Small intestine (tissue), 7 donors: ENCODE data around the gene LRRC8A. TPM values are rescaled to one million over a fixed set of nuclear protein-coding genes. Genes with fewer than 3 reads are reported as not detected.
"Not testable (repeated sequence)": the region's sequence is repeated elsewhere in the genome, so short reads cannot be mapped to it uniquely, and the experiment has no call there.

Experiments used
- DNase-seq, 2 donors: peaks; one replicate each; pipeline versions ENCODE4 v3.0.0 to v3.0.0-alpha.2; 2013
- FAIRE-seq: peaks from 2 replicates; lab custom pipeline; 2012; peaks lifted over from hg19 to GRCh38; lab: Jason Lieb, UNC
- H3K27ac ChIP-seq, 3 donors: one replicate each; pipeline ENCODE4 v1.5.1; 2013; ENCODE audit warnings: low read length in 2 of 3, mild to moderate bottlenecking in 2 of 3, control low read depth in 1 of 3, inconsistent platforms in 1 of 3, low read depth in 1 of 3, moderate library complexity in 1 of 3
- H3K27me3 ChIP-seq, 3 donors: one replicate each; pipeline ENCODE4 v1.6.1; 2013; ENCODE audit warnings: low read length in 3 of 3, inconsistent platforms in 1 of 3; ENCODE audit not compliant: control insufficient read depth in 3 of 3, insufficient read depth in 3 of 3
- H3K36me3 ChIP-seq, 3 donors: one replicate each; pipeline ENCODE4 v1.6.1; 2013; ENCODE audit warnings: low read length in 3 of 3, inconsistent platforms in 1 of 3, low read depth in 1 of 3, mild to moderate bottlenecking in 1 of 3, moderate library complexity in 1 of 3; ENCODE audit not compliant: control insufficient read depth in 3 of 3, insufficient read depth in 2 of 3
- H3K4me1 ChIP-seq, 3 donors: one replicate each; pipeline ENCODE4 v1.6.1; 2013; ENCODE audit warnings: low read length in 2 of 3, inconsistent platforms in 1 of 3, low read depth in 1 of 3, mild to moderate bottlenecking in 1 of 3, moderate library complexity in 1 of 3; ENCODE audit not compliant: control insufficient read depth in 3 of 3, insufficient read depth in 2 of 3
- H3K4me3 ChIP-seq, 3 donors: one replicate each; pipeline ENCODE4 v1.5.1; 2013; ENCODE audit warnings: low read length in 3 of 3, control low read depth in 1 of 3, inconsistent platforms in 1 of 3, low read depth in 1 of 3, mild to moderate bottlenecking in 1 of 3, moderate library complexity in 1 of 3
- H3K9me3 ChIP-seq, 2 donors: one replicate each; pipeline ENCODE4 v1.6.1; 2013; ENCODE audit warnings: low read depth in 1 of 2, low read length in 1 of 2; ENCODE audit not compliant: control insufficient read depth in 2 of 2, insufficient read depth in 1 of 2
- WGBS, 3 donors: extraction: QIAGEN DNeasy Blood & Tissue Kit; methylation state at CpG; one replicate each; pipeline ENCODE4 v1.1.7; 2013; 5-methylcytosine and 5-hydroxymethylcytosine counted together
- polyA plus RNA-seq, 4 donors: library from polyadenylated mRNA; stranded (reverse) in 3 of 4; unstranded in 1 of 4; fragments of 200-250 nt in 3 of 4; fragments of 120-200 nt in 1 of 4; gene quantifications; one replicate each; pipeline versions ENCODE4 v1.2.1 to v1.2.3, GENCODE V29; 2013
- donor health status: healthy with polysubstance abuse.
- donor health status: control.
- donor health status: control.
- donor health status: Bipolar disorder and iron deficiency.
- donor health status: healthy.

LRRC8A gene
- polyA plus RNA-seq, 4 donors, result 4.1 to 28.4 (median 11.2) TPM

DNA sequence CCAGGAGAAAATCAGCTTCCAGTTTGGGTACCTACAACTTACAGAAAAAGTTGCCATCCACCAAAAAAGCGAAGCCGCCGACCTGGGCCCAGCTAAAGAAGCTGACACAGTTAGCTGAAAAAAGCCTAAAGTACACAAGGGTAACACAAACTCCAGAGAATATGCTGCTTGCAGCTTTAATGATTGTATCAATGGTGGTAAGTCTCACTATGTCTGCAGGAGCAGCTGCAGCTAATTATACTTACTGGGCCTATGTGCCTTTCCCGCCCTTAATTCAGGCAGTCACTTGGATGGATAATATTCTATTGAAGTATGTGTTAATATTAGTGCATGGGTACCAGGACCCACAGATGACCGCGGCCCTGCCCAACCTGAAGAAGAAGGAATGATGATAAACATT, 27.5 kb upstream of the LRRC8A start:
- Histone ChIP-seq H3K9me3 (peaks cover 0 to 17% of the 10 kb centered on the region in 2 donors), H3K4me1 (peaks cover 0 to 17% (median 0%) of the 10 kb centered on the region in 3 donors)
- DNase-seq, H3K4me3 ChIP-seq, FAIRE-seq, H3K36me3 ChIP-seq, H3K27me3 ChIP-seq, H3K27ac ChIP-seq: not testable (repeated sequence)
- WGBS, 3 donors, result 96 to 98% (median 96%) methylated on average over 6 of the region's 6 CpGs

DNA sequence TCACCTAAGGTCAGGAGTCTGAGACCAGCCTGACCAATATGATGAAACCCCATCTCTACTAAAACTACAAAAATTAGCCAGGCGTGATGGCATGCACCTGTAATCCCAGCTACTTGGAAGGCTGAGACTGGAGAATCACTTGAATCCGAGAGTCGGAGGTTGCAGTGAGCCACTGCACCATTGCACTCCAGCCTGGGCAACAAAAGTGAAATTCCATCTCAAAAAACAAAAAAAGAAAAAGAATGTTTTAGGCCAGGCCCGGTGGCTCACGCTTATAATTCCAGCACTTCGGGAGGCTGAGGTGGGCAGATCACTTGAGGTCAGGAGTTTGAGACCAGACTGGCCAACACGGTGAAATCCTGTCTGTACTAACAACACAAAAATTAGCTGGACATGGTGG, 23.5 kb upstream of the LRRC8A start:
- not testable (repeated sequence) for H3K9me3 ChIP-seq, H3K27me3 ChIP-seq, H3K4me3 ChIP-seq, DNase-seq, H3K27ac ChIP-seq, H3K36me3 ChIP-seq, FAIRE-seq
- H3K4me1 ChIP-seq, result peaks cover 0 to 26% (median 0%) of the 10 kb centered on the region in 3 donors
- 94 to 97% (median 96%) methylated on average over 7 of the region's 7 CpGs for WGBS, 3 donors

DNA sequence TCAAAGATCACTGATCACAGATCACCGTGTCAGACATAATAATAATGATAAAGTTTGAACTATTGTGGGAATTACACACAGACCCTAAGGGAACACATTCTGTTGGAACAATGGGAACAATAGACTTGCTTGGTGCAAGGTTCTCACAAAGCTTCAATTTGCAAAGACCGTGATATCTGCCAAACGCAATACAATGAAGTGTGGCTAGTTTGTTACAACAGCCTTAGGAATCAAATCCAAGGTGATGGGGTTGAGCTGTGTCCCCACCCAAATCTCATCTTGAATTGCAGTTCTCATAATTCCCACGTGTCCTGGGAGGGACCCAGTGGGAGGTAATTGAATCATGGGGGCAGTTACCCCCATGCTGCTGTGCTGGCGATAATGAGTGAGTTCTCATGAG, 21.0 kb upstream of the LRRC8A start:
- Histone ChIP-seq H3K27me3 (no peaks in the 10 kb centered on the region), H3K9me3 (no peaks in the 10 kb centered on the region), H3K4me1 (peaks cover 0 to 29% (median 0%) of the 10 kb centered on the region in 3 donors), H3K27ac (no peak overlapping the region), H3K36me3 (no peaks in the 10 kb centered on the region), H3K4me3 (no peak overlapping the region)
- no peak for FAIRE-seq
- DNase-seq, result no peak
- WGBS, 3 donors, result 85 to 93% (median 88%) methylated on average over 5 of the region's 5 CpGs

DNA sequence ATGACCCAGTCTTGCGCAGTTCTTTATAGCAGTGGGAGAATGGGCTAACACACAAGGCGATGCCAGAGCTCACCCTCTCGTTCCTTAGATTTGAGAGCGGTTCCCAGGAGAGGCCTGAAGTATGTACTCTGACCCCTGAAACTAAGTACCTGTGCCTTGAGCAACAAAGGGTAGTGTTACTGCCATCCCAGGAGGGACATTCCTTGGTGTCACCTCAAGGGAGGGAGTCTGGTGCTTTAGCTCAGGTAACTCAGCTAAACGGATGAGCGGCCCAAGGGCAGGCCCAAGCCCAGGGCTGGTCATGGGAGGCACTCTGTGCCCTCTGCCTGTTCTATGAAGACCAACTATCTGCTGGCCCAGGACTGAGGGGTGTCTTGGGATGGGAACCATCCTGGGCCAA, 20.4 kb upstream of the LRRC8A start:
- Histone ChIP-seq H3K27me3 (no peaks in the 10 kb centered on the region), H3K9me3 (no peaks in the 10 kb centered on the region), H3K4me1 (peaks cover 0 to 24% (median 0%) of the 10 kb centered on the region in 3 donors), H3K4me3 (no peak overlapping the region), H3K36me3 (no peaks in the 10 kb centered on the region), H3K27ac (no peak overlapping the region)
- WGBS, 3 donors, result 75 to 92% (median 78%) methylated on average over 5 to 6 of the region's 6 CpGs
- DNase-seq (peak in 1 of 2 donors; percentile 41), FAIRE-seq (no peak)

DNA sequence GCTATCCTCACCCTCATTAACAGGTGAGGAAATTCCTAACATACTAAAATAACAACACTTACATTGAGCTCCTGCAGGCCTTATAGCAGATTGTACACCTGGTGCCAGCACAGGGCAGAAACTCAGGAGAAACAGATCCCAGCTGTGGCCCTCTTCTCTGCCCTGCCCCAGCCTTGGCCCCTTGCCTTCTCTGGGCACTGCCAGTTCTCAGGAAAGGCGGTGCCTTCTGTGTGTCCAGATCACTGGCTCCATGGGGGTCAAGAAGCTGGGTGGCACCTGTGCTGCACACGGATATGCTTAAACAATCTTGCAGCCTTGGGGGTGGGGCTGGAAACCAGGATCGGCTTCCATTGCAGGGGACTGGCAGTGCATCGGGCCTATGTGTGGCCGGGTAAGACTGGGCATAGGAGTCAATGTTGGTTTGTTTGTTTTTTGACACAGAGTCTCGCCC, 19.5 kb upstream of the LRRC8A start:
- Histone ChIP-seq H3K36me3 (no peaks in the 10 kb centered on the region), H3K9me3 (no peaks in the 10 kb centered on the region), H3K4me3 (no peak overlapping the region), H3K27me3 (no peaks in the 10 kb centered on the region), H3K27ac (no peak overlapping the region), H3K4me1 (peaks cover 0 to 16% (median 0%) of the 10 kb centered on the region in 3 donors)
- DNase-seq (no peak), FAIRE-seq (no peak)
- 64 to 83% (median 65%) methylated on average over 6 of the region's 6 CpGs for WGBS, 3 donors

DNA sequence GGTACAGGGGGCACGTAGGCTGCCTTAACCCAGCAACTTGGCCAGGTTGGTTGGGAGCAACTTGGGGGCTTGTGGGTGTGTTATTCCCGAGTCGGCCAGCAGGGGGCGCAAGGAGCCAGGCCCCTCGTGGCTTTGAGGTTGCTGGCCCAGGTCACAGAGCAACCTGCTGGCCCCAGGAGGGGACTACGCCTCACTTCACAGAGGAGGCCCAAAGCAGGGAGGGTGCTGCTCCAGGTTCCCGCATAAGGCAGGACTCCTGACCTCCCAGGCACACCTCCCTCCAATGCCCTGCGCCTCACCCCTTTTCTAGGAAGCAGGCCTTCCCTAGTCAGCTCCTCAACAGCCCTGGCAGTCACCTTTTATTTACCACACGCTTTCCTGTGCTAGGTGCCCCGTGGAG, 18.3 kb upstream of the LRRC8A start:
- no peak for FAIRE-seq
- H3K27ac ChIP-seq, result peak overlapping the region in 1 of 3 donors; percentile 23

DNA sequence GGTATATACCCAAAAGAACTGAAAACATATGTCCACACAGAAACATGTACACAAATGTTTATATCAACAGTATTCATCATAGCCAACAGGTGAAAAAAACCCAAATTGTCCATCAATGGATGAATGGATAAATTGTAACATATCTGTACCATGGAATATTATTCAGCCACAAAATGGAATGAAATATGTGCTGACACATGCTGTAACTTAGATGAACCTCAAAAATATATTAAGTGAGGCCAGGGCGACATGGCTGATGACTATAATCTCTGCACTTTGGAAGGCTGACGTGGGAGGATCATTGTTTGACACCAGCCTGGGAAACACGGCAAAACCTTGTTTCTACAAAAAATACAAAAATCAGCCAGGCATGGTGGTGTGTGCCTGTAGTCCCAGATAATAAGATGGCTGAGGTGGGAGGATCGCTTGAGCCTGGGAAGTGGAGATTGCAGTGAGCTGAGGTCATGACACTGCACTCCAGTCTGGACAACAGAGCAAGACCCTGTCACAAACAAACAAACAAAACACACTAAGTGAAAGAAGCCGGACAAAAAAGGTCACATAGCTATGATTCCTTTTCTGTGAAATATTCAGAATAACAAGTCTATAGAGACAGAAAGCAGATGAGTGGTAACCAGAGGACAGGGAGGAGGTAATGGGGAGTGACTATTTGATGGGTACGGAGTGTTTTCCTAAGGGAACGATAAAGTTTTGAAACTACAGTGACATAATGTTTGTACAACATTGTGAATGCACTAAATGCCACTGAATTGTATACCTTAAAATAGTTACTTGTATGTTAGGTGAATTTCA, 11.6 kb upstream of the LRRC8A start:
- no peaks in the 10 kb centered on the region for H3K9me3 ChIP-seq
- no peaks in the 10 kb centered on the region for H3K4me1 ChIP-seq
- H3K4me3 ChIP-seq, result no peak overlapping the region
- 92 to 96% (median 94%) methylated on average over 7 of the region's 7 CpGs for WGBS, 3 donors
- H3K36me3 ChIP-seq, result peaks cover 0 to 4% (median 0%) of the 10 kb centered on the region in 3 donors
- no peaks in the 10 kb centered on the region for H3K27me3 ChIP-seq
- no peak overlapping the region for H3K27ac ChIP-seq
- FAIRE-seq (no peak), DNase-seq (no peak)

More for the DNA sequence above, 18.3 kb upstream of the LRRC8A start:
- H3K36me3 ChIP-seq, result no peaks in the 10 kb centered on the region
- H3K4me3 ChIP-seq, result no peak overlapping the region
- H3K4me1 ChIP-seq, result peaks cover 0 to 16% (median 0%) of the 10 kb centered on the region in 3 donors
- no peaks in the 10 kb centered on the region for H3K27me3 ChIP-seq
- H3K9me3 ChIP-seq, result no peaks in the 10 kb centered on the region
- peak; percentile 65 to 88 for DNase-seq
- 19 to 31% (median 23%) methylated on average over 7 to 10 of the region's 10 CpGs for WGBS, 3 donors

DNA sequence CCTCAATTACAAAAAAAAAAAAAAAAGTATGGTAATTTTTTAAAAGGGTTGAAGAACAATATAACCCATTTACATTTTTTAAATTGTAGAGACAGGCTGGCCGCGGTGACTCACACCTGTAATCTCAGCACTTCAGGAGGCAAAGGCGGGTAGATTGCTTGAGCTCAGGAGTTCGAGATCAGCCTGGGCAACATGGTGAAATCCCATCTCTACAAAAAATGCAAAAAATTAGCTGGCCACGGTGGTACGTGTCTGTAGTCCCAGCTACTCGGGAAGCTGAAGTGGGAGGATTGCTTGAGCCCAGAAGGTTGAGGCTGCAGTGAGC, 11.0 kb upstream of the LRRC8A start:
- WGBS, 3 donors, result 89 to 95% (median 91%) methylated on average over 7 of the region's 7 CpGs
- H3K4me1 ChIP-seq, H3K36me3 ChIP-seq, H3K27me3 ChIP-seq, H3K27ac ChIP-seq, H3K9me3 ChIP-seq, DNase-seq, H3K4me3 ChIP-seq, FAIRE-seq: not testable (repeated sequence)
